Superior temporal gyrus (tissue), 1 donor: Measurements from ENCODE around the gene NSG1.
A peak's percentile ranks its signal among the peaks of the same experiment; 100 is the strongest.
"Not testable (repeated sequence)": the region's sequence is repeated elsewhere in the genome, so short reads cannot be mapped to it uniquely, and the experiment has no call there.

Source experiments
- DNase-seq: peaks from one replicate; pipeline ENCODE4 v3.0.0-alpha.2; 2016; ENCODE audit errors: extremely low spot score

NSG1 gene

DNA sequence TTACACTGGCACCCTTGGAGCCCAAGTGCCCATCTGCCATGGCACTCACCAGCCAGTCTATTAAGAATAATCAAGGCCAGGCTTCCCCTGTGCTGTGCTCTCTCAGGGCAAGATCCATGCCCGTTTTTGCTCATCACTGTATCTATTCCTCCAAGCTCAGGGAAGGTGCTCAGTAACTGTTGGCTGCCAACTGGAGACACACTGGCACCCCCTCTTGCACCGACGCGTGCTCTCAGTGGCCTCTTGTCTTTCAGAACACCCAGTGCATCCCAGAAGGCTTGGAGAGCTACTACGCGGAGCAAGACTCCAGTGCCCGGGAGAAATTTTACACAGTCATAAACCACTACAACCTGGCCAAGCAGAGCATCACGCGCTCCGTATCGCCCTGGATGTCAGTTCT is 30.1 kb downstream of the NSG1 start:
- DNase-seq: no peak

DNA sequence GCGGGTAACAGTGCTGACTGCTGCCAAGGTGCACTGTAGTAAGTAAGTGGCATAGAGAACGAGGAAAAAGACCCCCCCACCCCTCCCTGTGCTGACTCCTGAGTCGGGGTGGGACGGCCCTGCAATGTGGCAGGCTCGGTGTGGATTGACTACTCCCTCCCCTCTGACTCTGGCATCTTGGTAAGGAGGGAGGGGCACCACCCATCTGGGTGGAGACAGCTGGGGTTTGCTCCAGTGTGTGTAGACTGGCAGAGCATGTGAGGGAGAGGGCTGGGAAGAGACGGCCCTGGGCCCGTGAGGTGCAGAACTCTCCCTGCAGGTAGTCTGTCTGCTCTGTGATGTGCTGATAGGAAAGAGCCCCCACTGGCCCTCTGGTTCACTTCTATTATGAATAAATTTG is 31.0 kb downstream of the NSG1 start:
- no peak for DNase-seq

DNA sequence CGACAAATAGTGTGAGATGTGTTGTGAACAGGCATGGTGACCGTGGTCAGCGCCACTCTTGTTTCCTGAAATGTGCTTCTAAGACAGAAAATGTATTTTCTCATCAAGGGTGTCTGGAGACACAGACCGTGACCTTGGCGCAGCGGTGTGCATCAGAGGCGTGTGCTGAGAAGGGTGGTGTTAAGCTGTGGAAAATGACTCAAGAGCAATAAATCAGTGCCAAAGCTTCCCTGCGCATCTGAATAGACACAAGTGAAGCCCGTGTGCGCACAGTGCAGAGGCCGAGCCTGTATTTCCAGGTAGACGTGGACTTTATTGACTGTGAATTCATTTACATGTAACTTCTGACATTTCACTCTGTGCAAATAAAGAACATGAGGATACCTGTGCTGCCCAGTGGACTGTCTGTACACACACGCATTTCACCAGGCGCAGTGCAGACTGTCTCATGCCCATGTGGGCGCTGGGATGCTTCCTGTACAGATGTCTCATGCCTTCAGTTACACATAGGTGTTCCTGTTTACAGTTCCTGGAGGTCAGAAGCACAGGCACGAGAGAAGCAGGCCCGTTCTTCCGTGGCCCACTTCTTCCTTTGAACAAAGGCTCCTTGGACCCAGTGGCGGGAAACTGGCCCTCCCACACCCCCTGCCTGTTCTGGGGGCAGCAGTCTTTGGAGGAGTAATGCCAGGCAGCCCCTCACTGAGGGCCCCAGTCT is 31.9 kb downstream of the NSG1 start:
- DNase-seq: no peak

- no peak for DNase-seq
Measured at GRCh38 chr4:4419896-4420295, 33.0 kb downstream of the NSG1 start.

- no peak for DNase-seq
Measured at GRCh38 chr4:4420421-4420820, 33.5 kb downstream of the NSG1 start.

DNA sequence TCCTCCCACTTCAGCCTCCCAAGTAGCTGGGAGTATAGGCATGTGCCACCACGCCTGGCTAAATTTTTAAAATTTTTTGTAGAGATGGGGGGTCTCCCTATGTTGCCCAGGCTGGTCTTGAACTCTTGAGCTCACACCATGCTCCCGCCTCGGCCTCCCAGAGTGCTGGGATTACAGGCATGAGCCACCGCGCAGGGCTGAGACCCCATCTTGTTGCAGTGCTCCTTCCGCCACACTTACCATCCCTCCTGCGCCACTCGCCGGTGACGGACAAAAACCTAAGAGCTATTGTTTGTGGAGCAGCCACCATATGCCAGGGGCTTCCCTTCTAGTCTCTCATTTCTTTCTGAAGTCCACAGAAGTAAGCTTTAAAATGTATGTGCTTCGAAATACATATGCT is 34.5 kb downstream of the NSG1 start:
- DNase-seq: no peak

- not testable (repeated sequence) for DNase-seq
Measured at GRCh38 chr4:4422117-4422516, 35.2 kb downstream of the NSG1 start.

DNA sequence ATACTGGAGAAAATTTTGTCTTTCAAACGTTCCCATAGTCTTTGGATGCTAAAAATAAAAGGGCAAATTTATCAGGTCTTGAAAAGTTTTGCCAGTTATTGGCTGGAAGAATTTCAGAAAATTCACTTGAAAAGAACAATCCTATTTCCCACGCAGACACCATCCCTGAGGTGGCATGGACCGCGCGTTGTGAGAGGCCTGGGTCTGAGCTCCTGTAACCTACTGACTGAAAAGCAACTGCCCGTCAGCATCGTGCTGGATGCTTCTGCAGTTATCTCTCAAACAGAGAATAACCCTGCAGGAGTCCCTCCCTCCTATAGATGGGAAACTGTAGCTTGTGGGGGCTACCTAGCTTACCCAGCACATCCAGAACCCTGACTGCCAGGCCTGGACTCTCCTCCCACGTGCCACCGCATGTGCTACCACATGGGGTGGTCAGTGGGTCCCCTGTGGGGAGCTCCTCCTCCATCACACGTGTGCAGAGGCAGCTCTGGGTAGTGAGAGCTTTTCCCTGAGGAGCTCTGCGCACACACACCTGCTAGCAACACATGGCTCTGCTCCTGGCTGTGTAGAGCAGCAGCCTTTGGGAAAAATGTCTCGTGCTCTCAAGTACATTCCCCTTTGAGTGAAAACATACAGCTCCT is 36.1 kb downstream of the NSG1 start:
- no peak for DNase-seq

DNA sequence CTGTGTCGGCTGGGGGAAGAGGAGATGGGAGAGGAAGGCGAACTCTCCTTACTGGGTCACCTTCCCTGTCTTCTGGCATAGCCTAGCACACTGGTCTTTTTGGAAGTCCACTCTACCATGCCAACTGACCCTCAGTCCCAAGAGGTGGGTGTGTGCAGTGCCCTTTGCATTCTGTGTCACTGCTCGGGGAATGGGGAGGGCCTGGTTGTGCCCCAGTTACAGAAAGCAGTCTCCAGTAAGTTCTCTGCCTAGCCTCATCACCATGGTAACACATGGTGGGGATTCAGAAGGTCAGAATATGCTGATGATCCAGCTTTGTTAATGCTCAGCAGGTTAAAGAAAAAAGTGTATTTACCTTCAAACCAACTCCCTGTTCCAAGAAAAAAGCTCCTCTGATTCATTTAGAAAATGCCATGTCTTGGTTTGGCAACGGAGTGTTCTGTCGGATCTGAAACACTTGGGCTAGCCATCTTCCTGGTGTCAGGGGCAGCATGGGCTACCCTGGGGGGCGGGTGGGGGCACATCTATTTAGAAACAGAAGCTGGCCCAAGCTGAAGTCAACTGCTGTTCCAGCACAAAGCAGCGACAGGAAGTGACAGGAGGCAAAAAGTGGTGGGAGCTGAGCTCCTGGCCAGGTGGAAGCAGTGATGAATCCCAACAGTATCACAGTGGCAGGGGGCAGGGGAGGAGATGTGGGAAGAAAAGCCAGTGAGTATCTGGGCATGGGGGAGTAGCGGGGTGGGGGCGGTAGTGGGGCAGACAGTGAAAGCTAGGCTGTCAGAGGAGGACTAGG is 37.0 kb downstream of the NSG1 start:
- DNase-seq: no peak

GRCh38 chr4:4424499-4425115 is 37.7 kb downstream of the NSG1 start:
- DNase-seq: no peak

- no peak for DNase-seq
Measured at GRCh38 chr4:4425119-4425690, 38.3 kb downstream of the NSG1 start.

- no peak for DNase-seq
Measured at GRCh38 chr4:4425696-4426095, 38.8 kb downstream of the NSG1 start.

DNA sequence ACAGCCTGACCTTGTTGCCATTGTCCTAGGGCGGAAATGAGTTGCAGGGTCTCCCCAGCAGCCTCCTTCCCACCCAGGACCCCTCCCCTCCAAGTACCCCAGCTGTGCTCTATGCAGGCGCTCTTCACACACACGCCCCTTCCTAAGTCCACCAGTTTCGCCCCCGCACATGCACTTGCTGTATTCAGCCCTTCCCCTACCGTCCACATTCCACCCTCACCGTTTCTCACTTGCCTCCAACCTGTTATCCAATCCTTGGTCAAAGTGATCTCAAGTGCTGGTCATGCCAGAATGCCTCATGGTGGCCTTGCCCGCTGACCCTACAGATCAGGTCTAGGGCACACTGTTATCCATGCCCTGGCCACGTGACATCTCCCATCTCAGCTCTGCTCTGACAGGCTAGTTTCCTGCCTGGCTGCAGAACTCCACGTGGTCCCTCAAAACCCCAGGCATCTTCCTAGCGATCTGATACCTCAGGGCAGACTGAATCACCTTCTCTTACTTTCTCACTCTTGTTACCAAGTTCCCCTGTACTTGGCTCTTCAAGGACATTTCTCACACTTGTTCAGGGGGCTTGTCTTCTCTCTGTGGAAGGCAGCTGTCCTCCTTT is 39.7 kb downstream of the NSG1 start:
- no peak for DNase-seq

DNA sequence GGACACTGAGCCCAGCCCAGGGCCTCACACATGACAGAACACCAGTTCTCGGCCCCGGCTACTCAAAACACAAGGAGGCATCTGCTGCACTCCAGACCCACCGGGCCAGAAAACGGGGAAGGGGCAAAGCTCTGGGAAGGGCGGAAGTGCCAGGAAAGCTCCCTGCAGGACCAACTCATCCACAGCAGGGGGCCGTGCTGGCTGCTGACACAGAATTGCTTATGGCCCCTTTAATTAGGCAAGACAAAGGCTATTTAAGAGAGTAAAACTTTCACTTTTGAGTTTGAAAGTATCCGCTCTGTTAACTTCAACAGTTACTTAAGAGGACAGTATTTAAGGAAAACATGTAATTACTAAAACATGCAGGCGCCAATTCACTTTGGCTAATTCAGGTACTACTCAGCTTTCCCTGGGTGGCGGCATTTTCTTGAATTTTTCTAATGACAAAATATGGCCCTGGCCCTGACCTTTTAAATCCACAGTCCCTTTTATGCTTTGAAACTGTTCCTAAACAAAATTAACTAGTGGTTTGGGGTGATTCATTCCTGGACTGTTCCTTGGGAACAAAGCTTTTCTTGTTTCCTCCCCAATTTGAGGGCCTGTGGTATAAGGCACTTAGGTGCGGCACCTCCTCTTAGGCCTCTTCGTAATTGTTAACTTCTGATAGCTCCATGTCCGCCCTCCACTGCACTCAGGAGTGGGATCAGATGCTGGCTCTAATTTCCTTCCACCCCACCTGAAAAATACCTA is 40.4 kb downstream of the NSG1 start:
- no peak for DNase-seq

DNA sequence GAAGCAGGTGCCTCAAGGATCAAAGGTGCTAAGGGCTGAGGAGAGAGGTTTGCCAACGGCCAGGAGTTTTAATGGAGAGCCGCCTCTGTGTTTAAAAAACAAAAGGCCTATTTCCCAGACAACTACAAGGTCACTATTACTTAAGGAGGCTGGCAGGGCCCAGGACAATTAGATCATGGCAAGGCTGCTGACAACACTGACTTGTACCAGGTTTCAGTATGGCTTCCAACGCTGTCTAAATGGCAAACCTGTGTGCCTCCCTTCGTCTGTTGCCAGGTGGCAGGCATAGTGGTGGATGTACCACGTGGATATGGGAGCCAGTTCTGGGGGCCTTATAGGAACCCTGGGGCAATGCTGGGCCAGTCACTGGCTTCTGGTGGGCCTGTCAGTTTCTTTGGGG is 41.0 kb downstream of the NSG1 start:
- DNase-seq: no peak

DNA sequence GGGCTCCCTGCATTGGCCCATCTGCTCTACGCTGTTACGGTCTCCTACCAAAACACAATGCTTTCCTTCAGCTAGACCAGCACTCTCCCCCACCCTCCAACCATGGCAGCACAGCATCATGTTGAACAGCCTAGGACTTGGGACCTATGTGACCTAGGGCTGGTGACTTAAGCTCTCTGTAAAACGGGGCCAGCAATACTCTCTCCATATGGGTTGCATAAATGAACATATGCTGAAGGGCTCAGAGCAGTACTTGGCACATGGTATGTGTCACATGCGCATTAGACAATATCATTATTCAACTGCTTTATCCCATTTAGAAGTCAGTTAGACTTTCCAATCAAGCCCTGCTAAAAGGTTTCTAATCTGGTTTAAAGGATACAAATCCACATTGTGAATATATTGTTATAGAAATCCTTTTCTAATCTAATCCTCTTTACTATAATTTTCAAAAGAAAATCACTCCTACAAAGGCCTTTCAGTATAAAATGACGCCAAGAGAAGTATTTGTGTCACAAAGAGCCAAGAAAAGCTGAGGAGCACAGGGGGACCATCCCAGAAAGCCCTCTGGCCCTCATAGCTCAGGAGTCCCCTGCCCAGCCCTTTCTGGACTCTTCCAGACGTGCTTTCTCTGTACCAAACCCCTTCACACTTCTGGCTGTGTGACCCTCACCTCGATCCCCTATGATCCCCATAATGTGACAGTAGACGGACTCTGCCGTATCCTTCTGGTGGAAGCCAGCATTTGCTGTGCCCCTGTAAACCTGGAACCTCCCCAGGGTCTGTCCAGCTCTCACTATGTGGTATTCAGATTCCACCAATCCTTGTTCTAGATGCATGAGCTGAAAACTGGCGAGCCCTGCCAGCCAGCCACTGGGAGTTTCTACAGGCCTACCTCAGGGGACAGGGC is 42.3 kb downstream of the NSG1 start:
- peak; percentile 67 for DNase-seq

- peak; percentile 70 for DNase-seq
Measured at GRCh38 chr4:4430492-4431195, 43.7 kb downstream of the NSG1 start.

DNA sequence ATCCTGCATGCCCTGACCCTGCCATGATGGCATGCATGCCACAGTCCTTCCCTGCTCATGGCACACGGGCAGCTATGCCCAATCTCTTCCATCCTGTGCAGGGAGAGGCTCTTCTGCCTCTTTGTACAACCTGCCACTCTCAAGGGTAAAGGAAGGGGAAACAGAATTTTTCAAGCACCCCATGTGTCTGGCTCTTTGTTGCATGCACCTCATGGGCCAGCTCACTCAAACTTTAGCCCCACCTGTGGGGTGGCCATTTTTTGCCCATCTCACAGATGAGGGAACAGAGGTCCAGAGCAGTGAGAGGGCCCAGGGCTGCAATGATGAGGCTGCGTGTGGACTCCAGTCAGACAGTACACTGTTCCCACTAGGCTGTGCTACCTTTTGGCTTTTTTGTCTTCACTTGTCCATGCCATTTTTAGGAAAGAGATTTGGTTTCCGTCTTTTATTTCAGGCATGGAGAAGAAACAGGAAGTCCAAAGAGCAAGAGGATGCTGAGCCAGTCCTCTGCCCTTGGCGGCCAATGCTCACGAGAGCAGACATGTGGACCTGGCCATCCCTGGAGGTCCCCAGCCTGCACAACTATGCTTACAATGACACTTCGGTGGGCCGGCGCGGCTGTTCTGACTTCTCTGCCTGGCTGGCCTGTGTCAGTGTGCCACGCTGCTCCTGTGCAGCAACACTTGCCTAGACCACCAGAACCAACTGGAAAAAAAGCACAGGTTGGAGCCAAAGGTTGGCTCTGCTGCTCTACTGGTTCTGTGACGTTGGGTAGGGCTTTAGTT is 45.6 kb downstream of the NSG1 start:
- DNase-seq: no peak
